Fibroblast of lung (primary cell): Measurements from ENCODE around the gene SORCS2.

ENCODE experiments used
- EZH2 ChIP-seq: IDR thresholded peaks from 2 replicates; pipeline ENCODE4 v1.5.1; 2012; ENCODE audit warnings: low read length, control low read depth, mild to moderate bottlenecking; ENCODE audit errors: missing control alignments
- TF ChIP-seq, protein P1 (sequence below), 2 donors: IDR thresholded peaks in 1 of 2; conservative IDR thresholded peaks in 1 of 2; 1 replicate in 1 of 2; 2 replicates in 1 of 2; pipeline ENCODE4 v1.5.1; 2011 to 2012; ENCODE audit warnings: low read length in 2 of 2, control low read depth in 1 of 2, inconsistent platforms in 1 of 2, low read depth in 1 of 2, mild to moderate bottlenecking in 1 of 2

DNA sequence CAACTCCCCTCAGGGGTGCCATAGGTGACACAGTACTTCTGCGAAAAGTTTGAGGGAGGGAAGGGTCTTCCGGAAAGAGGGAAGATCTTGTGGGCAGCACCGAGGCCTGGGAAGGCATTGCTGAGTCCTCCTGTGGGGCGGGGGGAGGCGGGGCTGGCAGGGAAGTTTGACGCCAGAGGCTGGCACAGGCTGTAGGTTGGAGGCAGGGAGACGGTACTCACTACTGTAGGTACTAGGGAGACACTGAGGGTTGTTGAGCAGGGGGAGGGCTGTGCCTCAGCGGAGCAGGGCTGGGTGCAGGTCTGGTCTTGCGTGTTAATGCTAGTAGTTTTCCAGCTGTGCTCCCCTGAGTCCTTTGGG is 265.7 kb downstream of the SORCS2 start:
- TF ChIP-seq, protein P1, sequence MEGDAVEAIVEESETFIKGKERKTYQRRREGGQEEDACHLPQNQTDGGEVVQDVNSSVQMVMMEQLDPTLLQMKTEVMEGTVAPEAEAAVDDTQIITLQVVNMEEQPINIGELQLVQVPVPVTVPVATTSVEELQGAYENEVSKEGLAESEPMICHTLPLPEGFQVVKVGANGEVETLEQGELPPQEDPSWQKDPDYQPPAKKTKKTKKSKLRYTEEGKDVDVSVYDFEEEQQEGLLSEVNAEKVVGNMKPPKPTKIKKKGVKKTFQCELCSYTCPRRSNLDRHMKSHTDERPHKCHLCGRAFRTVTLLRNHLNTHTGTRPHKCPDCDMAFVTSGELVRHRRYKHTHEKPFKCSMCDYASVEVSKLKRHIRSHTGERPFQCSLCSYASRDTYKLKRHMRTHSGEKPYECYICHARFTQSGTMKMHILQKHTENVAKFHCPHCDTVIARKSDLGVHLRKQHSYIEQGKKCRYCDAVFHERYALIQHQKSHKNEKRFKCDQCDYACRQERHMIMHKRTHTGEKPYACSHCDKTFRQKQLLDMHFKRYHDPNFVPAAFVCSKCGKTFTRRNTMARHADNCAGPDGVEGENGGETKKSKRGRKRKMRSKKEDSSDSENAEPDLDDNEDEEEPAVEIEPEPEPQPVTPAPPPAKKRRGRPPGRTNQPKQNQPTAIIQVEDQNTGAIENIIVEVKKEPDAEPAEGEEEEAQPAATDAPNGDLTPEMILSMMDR (conservative IDR thresholded peaks at IDR 0.05 in 1 of 2, IDR thresholded peaks at IDR 0.05 in 1 of 2; ENCODE audit: low read depth in 1 of 2, low read length in 2 of 2): no peak
- TF ChIP-seq EZH2: no peak
